ENCODE data around the gene TAGLN3. TPM values are rescaled to one million over a fixed set of nuclear protein-coding genes. Genes with fewer than 3 reads are reported as not detected.

TAGLN3 gene
- total and polyA plus RNA-seq, 2 of the 13 experiments (the other 11 are each of a cell fraction or from before 2014, with no cell fraction given): 0.51 to 0.91 TPM

DNA sequence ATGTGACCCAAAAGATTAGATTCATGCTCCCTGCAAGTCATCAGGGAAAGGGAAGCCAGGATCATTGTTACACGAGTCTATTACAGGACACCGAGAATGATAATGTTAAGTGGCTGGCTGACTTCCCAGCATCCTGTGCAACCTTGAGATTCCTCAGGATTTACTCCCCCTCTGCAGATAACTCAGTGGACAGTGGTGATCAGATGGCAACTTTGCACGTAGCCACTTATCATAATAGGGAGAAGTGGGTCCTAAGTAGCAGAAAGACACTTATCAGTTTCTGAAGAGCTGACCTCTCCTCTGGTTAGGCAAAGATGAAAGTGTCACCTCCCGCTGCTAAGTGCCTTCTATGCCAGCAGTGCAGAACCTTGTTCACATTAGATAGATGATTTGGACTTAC lies 29.1 kb downstream of the TAGLN3 start (continued):
- TF ChIP-seq, protein P1, sequence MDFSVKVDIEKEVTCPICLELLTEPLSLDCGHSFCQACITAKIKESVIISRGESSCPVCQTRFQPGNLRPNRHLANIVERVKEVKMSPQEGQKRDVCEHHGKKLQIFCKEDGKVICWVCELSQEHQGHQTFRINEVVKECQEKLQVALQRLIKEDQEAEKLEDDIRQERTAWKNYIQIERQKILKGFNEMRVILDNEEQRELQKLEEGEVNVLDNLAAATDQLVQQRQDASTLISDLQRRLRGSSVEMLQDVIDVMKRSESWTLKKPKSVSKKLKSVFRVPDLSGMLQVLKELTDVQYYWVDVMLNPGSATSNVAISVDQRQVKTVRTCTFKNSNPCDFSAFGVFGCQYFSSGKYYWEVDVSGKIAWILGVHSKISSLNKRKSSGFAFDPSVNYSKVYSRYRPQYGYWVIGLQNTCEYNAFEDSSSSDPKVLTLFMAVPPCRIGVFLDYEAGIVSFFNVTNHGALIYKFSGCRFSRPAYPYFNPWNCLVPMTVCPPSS (IDR thresholded peaks at IDR 0.05): no peak
- no peak for TF ChIP-seq ZNF160 (CRISPR knock-in tag; IDR thresholded peaks at IDR 0.05)

DNA sequence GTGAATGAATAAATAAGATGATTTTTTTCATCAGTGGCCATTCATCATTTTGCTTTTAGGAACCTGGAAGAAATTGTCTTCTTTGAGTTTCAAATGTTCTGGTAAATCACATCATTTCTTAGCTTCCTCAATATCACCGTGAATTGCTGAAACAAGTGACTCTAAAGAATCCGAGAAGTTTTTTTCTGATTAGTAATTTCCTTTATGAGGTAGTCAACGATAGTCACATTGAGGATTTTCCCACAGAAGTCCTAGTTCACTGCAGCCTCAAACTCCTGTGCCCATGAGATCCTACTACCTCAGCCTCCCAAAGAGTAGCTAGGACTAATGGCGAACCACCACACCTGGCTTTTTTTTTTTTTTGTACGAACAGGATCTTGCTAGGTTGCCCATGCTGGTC lies 32.2 kb downstream of the TAGLN3 start:
- POLR2A ChIA-PET: no interaction called here
- H3K4me2 ChIP-seq (ENCODE audit: low read depth, low read length): no peak overlapping the region
- no peaks in the 10 kb centered on the region for H3K36me3 ChIP-seq (replicated peaks in 1 of 2; ENCODE audit: control insufficient read depth in 1 of 2, insufficient read depth in 2 of 2, low read length in 2 of 2)
- no peaks in the 10 kb centered on the region for H4K20me1 ChIP-seq (ENCODE audit: insufficient read depth, low read length)
- H2AFZ ChIP-seq (ENCODE audit: low read length): no peak overlapping the region
- H3K79me2 ChIP-seq (ENCODE audit: insufficient read depth, low read length): no peaks in the 10 kb centered on the region
- FAIRE-seq (no peak), DNase-seq (ENCODE audit: low spot score) (no peak), ATAC-seq (no peak)
- TF ChIP-seq ZNF331 (CRISPR knock-in tag; IDR thresholded peaks at IDR 0.05) (no peak), KDM3A (CRISPR knock-in tag; IDR thresholded peaks at IDR 0.05; ENCODE audit: low read depth) (no peak), MTA1 (CRISPR knock-in tag; IDR thresholded peaks at IDR 0.05; ENCODE audit: borderline replicate concordance) (no peak)
- TF ChIP-seq, protein P2, sequence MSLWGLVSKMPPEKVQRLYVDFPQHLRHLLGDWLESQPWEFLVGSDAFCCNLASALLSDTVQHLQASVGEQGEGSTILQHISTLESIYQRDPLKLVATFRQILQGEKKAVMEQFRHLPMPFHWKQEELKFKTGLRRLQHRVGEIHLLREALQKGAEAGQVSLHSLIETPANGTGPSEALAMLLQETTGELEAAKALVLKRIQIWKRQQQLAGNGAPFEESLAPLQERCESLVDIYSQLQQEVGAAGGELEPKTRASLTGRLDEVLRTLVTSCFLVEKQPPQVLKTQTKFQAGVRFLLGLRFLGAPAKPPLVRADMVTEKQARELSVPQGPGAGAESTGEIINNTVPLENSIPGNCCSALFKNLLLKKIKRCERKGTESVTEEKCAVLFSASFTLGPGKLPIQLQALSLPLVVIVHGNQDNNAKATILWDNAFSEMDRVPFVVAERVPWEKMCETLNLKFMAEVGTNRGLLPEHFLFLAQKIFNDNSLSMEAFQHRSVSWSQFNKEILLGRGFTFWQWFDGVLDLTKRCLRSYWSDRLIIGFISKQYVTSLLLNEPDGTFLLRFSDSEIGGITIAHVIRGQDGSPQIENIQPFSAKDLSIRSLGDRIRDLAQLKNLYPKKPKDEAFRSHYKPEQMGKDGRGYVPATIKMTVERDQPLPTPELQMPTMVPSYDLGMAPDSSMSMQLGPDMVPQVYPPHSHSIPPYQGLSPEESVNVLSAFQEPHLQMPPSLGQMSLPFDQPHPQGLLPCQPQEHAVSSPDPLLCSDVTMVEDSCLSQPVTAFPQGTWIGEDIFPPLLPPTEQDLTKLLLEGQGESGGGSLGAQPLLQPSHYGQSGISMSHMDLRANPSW (CRISPR knock-in tag; IDR thresholded peaks at IDR 0.05; ENCODE audit: borderline replicate concordance): no peak
- H3K9ac ChIP-seq (ENCODE audit: insufficient read depth, low read depth, low read length): no peak overlapping the region
- in situ Hi-C loops (cut with HindIII; ENCODE audit: extremely low pct_ligation_motif_present, low pct_unique_long_range_greater_than_20kb): no loop called here
- intact Hi-C loops (cut with micrococcal nuclease; ENCODE audit: unreplicated experiment): no loop called here
- peaks cover 3 to 4% of the 10 kb centered on the region in 2 experiments; a peak in 2 of 5 replicates for H3K27me3 ChIP-seq (ENCODE audit: control insufficient read depth in 1 of 2, insufficient read depth in 2 of 2, low read length in 2 of 2)
- no peaks in the 10 kb centered on the region for H3K4me1 ChIP-seq (ENCODE audit: insufficient read depth, low read length)
- CTCF ChIA-PET (ENCODE audit: low intra/inter-chr PET ratio, low total read pairs): no interaction called here
- no peak overlapping the region for H3K4me3 ChIP-seq (replicated peaks in 1 of 3; ENCODE audit: insufficient read depth in 1 of 3, low read depth in 2 of 3, low read length in 3 of 3)
- BruUV-seq (replicated peaks): no TSS peak
- H3K27ac ChIP-seq (ENCODE audit: extremely low read length, insufficient read depth, low read length): no peak overlapping the region
- 18% methylated on average over 5 of the region's 5 CpGs for WGBS (ENCODE audit: low lambda C conversion rate)
- H3K9me3 ChIP-seq (ENCODE audit: low read length): no peaks in the 10 kb centered on the region
